ENCODE results near the gene MARVELD2.

- TF ChIP-seq CTCF (IDR thresholded peaks at IDR 0.05): no peak
- no peak for TF ChIP-seq POLR2A (IDR thresholded peaks at IDR 0.05)
Observed at GRCh38 chr5:69416699-69417098, 1.8 kb downstream of the MARVELD2 start.

Data from lower leg skin (tissue), 3 donors.